Body of pancreas (tissue), 4 donors: ENCODE data around the gene RGS7BP.

Experiments used
- POLR2A ChIP-seq, 3 donors: fragments of 450-650 bp; IDR thresholded peaks; one replicate each; pipeline ENCODE4 v1.6.1; 2016; ENCODE audit warnings: antibody characterized with exemption in 3 of 3, mild to moderate bottlenecking in 2 of 3
- TF ChIP-seq, protein P1 (sequence below), 7 experiments: fragments of 450-650 bp in 4 of 7; fragments of 200-600 bp in 3 of 7; sonication (generic) in 3 of 7; IDR thresholded peaks; one replicate each; pipeline ENCODE4 v1.5.1; 2016 to 2019; ENCODE audit warnings: antibody characterized with exemption in 7 of 7

DNA sequence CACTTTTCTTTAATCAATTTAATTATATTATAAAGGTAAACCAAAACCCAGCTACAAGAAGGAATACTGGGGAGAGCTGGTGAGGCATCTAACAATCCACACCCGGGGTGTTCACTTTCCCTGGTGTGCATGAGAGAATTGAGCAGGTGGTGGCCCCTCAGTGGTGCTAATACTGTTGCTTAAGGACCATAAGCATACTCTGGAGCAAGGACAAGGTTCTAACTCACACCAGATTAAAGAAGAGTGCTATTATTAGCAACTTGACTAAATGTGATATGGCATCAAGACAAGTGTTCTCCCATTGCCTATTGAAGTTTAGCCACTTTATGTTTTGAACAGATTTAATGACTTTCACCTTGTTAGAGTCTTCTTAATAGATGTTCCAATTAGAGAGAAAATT lies 8.8 kb downstream of the RGS7BP start:
- TF ChIP-seq POLR2A (IDR thresholded peaks at IDR 0.05) = no peak
- TF ChIP-seq, protein P1, sequence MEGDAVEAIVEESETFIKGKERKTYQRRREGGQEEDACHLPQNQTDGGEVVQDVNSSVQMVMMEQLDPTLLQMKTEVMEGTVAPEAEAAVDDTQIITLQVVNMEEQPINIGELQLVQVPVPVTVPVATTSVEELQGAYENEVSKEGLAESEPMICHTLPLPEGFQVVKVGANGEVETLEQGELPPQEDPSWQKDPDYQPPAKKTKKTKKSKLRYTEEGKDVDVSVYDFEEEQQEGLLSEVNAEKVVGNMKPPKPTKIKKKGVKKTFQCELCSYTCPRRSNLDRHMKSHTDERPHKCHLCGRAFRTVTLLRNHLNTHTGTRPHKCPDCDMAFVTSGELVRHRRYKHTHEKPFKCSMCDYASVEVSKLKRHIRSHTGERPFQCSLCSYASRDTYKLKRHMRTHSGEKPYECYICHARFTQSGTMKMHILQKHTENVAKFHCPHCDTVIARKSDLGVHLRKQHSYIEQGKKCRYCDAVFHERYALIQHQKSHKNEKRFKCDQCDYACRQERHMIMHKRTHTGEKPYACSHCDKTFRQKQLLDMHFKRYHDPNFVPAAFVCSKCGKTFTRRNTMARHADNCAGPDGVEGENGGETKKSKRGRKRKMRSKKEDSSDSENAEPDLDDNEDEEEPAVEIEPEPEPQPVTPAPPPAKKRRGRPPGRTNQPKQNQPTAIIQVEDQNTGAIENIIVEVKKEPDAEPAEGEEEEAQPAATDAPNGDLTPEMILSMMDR (IDR thresholded peaks at IDR 0.05) = no peak
